Thyroid gland (tissue), 4 donors: Measurements from ENCODE around the gene WWP2.

Experiments
- CTCF ChIP-seq, 6 experiments: fragments of 200-600 bp in 3 of 6; fragments of 450-650 bp in 3 of 6; sonication (generic) in 3 of 6; IDR thresholded peaks; one replicate each; pipeline ENCODE4 v1.5.1; 2016 to 2019; ENCODE audit warnings: antibody characterized with exemption in 6 of 6, mild to moderate bottlenecking in 2 of 6, inconsistent platforms in 1 of 6, moderate library complexity in 1 of 6
- POLR2A ChIP-seq, 2 donors: fragments of 450-650 bp; IDR thresholded peaks; one replicate each; pipeline ENCODE4 v1.6.1; 2017; ENCODE audit warnings: antibody characterized with exemption in 2 of 2, mild to moderate bottlenecking in 2 of 2, moderate library complexity in 1 of 2

GRCh38 chr16:69921127-69921526, 159.0 kb downstream of the WWP2 start:
- TF ChIP-seq CTCF (IDR thresholded peaks at IDR 0.05) (no peak), POLR2A (IDR thresholded peaks at IDR 0.05) (no peak)
